GM18951 (cell line): ENCODE results near the gene CBR4.

Source experiments
- POLR2A ChIP-seq: IDR thresholded peaks from 4 replicates; pipeline ENCODE4 v1.6.1; 2011; ENCODE audit warnings: mild to moderate bottlenecking; ENCODE audit not compliant: insufficient read length, insufficient read depth; ENCODE audit errors: extremely low read depth
- in situ Hi-C: fragments of 300-500 bp; cut with MboI; formaldehyde crosslinking; loops from one replicate; pipeline ENCODE4 v1.12.0; 2022; ENCODE audit warnings: low sequenced_read_pairs, mixed read lengths, inconsistent platforms; ENCODE audit not compliant: unreplicated experiment

Gene CBR4

GRCh38 chr4:168942985-168943384 lies 67.1 kb downstream of the CBR4 start:
- no peak for TF ChIP-seq POLR2A
- in situ Hi-C loops = no loop called here
